Posterior vena cava (tissue), 2 donors: ENCODE results near the gene ZNF268. TPM values are rescaled to one million over a fixed set of nuclear protein-coding genes. Genes with fewer than 3 reads are reported as not detected.

ENCODE experiments used
- DNase-seq: peaks from one replicate; pipeline ENCODE4 v3.0.0-alpha.2; 2020; ENCODE audit warnings: low spot score
- intact Hi-C, 2 donors: fragments of 100-400 bp; cut with DNase I; formaldehyde crosslinking; loops; one replicate each; pipeline versions ENCODE4 v1.14.1 to v1.14.2; 2022 to 2023
- long read RNA-seq, 2 donors: library from polyadenylated mRNA; unstranded; transcript quantifications; one replicate each; pipeline ENCODE4 v2.0.0, GENCODE V29; 2020 to 2021
- total RNA-seq, 2 donors: library from RNA; stranded (reverse); fragmentation: NEBNext Ultra II Directional; extraction: Animal tissue kit (Norgen Biotek cat#: 25700); gene quantifications; one replicate each; pipeline ENCODE4 v1.2.1, GENCODE V29; 2021
- donor health status: DM: yes; HTN: yes; CAD: no.
- donor health status: DM: yes; HTN: yes; CAD: no.

The ZNF268 gene
- 10 to 100 TPM; 19.0 to 20.4 TPM for total RNA-seq
- long read RNA-seq, donor 1, partial matches to known transcripts = 0 of 4 reads
- long read RNA-seq, donor 1, other reads (novel, unspliced or antisense) = 2 of 4 reads
- long read RNA-seq, donor 2, partial matches to known transcripts = 0 of 2 reads
- long read RNA-seq, donor 2, other reads (novel, unspliced or antisense) = 1 of 2 reads

GRCh38 chr12:133181238-133181959 is at the start of gene ZNF268:
Gene ZNF268, plus strand, starts transcription at chr12:133181495. Its CDS starts 503 bp downstream, at chr12:133181998.
- DNase-seq = peak; percentile 96
- intact Hi-C loops = no loop called here

- no peak for DNase-seq
- intact Hi-C loops = no loop called here
These were observed 45.5 kb upstream of the ZNF268 start for GRCh38 chr12:133135747-133136146.

- intact Hi-C loops = no loop called here
- no peak for DNase-seq
These were observed 35.3 kb upstream of the ZNF268 start for GRCh38 chr12:133145981-133146380.

GRCh38 chr12:133156125-133156690 is 25.1 kb upstream of the ZNF268 start:
- no peak for DNase-seq
- intact Hi-C loops = no loop called here

- intact Hi-C loops = no loop called here
- no peak for DNase-seq
These were observed 15.5 kb upstream of the ZNF268 start for GRCh38 chr12:133165776-133166175.

GRCh38 chr12:133172491-133172890 is 8.8 kb upstream of the ZNF268 start:
- DNase-seq = no peak
- intact Hi-C loops = no loop called here

GRCh38 chr12:133174901-133175300 is 6.4 kb upstream of the ZNF268 start:
- intact Hi-C loops = no loop called here
- DNase-seq = no peak

- intact Hi-C loops = no loop called here
- no peak for DNase-seq
These were observed 626 bp upstream of the ZNF268 start for GRCh38 chr12:133180669-133181068.

GRCh38 chr12:133190176-133190575 is 8.9 kb downstream of the ZNF268 start:
- DNase-seq = no peak
- intact Hi-C loops = no loop called here

GRCh38 chr12:133192847-133193246 is 11.6 kb downstream of the ZNF268 start:
- DNase-seq = no peak
- intact Hi-C loops = no loop called here

GRCh38 chr12:133201888-133202287 is 20.6 kb downstream of the ZNF268 start:
- DNase-seq = no peak
- intact Hi-C loops = no loop called here

- no peak for DNase-seq
- intact Hi-C loops = no loop called here
These were observed 21.4 kb downstream of the ZNF268 start for GRCh38 chr12:133202493-133203343.

GRCh38 chr12:133203344-133204263 is 22.3 kb downstream of the ZNF268 start:
- no peak for DNase-seq
- intact Hi-C loops = no loop called here

- intact Hi-C loops = no loop called here
- no peak for DNase-seq
These were observed 22.9 kb downstream of the ZNF268 start for GRCh38 chr12:133204264-133204603.

GRCh38 chr12:133206390-133206789 is 25.1 kb downstream of the ZNF268 start:
- intact Hi-C loops = loop anchor here in 1 of 2 donors (1.0 kb wide), 1 partner anchor 22 kb away; no protein-coding TSS in a partner anchor
- DNase-seq = no peak

GRCh38 chr12:133215724-133216123 is 34.4 kb downstream of the ZNF268 start:
- intact Hi-C loops = no loop called here
- DNase-seq = no peak

GRCh38 chr12:133217219-133217618 is 35.9 kb downstream of the ZNF268 start:
- intact Hi-C loops = no loop called here
- no peak for DNase-seq

- intact Hi-C loops = no loop called here
- DNase-seq = no peak
These were observed 39.2 kb downstream of the ZNF268 start for GRCh38 chr12:133220521-133220920.

- no peak for DNase-seq
- intact Hi-C loops = no loop called here
These were observed 39.9 kb downstream of the ZNF268 start for GRCh38 chr12:133221241-133221640.
